ENCODE measurements around the gene GNL2. TPM values are rescaled to one million over a fixed set of nuclear protein-coding genes. Genes with fewer than 3 reads are reported as not detected.

The GNL2 gene
- total RNA-seq, 2 donors from 2014 or later = 28.4 to 35.9 TPM

GRCh38 chr1:37633938-37634243 is 38.2 kb upstream of the GNL2 start:
- no peaks in the 10 kb centered on the region for H3K36me3 ChIP-seq
- H3K4me1 ChIP-seq = no peaks in the 10 kb centered on the region
- no peaks in the 10 kb centered on the region for H3K9me3 ChIP-seq
- no peak for DNase-seq
- H3K27ac ChIP-seq = no peak overlapping the region
- H3K27me3 ChIP-seq = peaks cover 53% of the 10 kb centered on the region
- H3K9ac ChIP-seq (ENCODE audit: low read depth in 2 of 2, low read length in 2 of 2) = peak overlapping the region in 1 of 2 donors; percentile 17
- no peak for TF ChIP-seq CTCF (IDR thresholded peaks at IDR 0.05)
- peak overlapping the region; percentile 32 for H3K4me3 ChIP-seq
- intact Hi-C loops (cut with DNase I) = no loop called here

GRCh38 chr1:37633040-37633937 is 37.6 kb upstream of the GNL2 start:
- no peak for DNase-seq
- TF ChIP-seq CTCF (IDR thresholded peaks at IDR 0.05) = no peak
- H3K9ac ChIP-seq (ENCODE audit: low read depth in 2 of 2, low read length in 2 of 2) = no peak overlapping the region
- intact Hi-C loops (cut with DNase I) = no loop called here
- H3K4me1 ChIP-seq = no peaks in the 10 kb centered on the region
- no peaks in the 10 kb centered on the region for H3K36me3 ChIP-seq
- no peak overlapping the region for H3K4me3 ChIP-seq
- no peak overlapping the region for H3K27ac ChIP-seq
- no peaks in the 10 kb centered on the region for H3K9me3 ChIP-seq
- peaks cover 58% of the 10 kb centered on the region for H3K27me3 ChIP-seq

- no peak overlapping the region for H3K27ac ChIP-seq
- H3K36me3 ChIP-seq = no peaks in the 10 kb centered on the region
- no peaks in the 10 kb centered on the region for H3K4me1 ChIP-seq
- intact Hi-C loops (cut with DNase I) = no loop called here
- H3K27me3 ChIP-seq = peaks cover 54% of the 10 kb centered on the region
- H3K9me3 ChIP-seq = no peaks in the 10 kb centered on the region
- DNase-seq = no peak
- no peak overlapping the region for H3K9ac ChIP-seq (ENCODE audit: low read depth in 2 of 2, low read length in 2 of 2)
- no peak for TF ChIP-seq CTCF (IDR thresholded peaks at IDR 0.05)
- no peak overlapping the region for H3K4me3 ChIP-seq
Observed at GRCh38 chr1:37631036-37631435, 35.3 kb upstream of the GNL2 start.

- Histone ChIP-seq H3K4me3 (no peak overlapping the region), H3K27ac (no peak overlapping the region), H3K36me3 (no peaks in the 10 kb centered on the region), H3K27me3 (peaks cover 54% of the 10 kb centered on the region), H3K9ac (ENCODE audit: low read depth in 2 of 2, low read length in 2 of 2) (no peak overlapping the region), H3K9me3 (no peaks in the 10 kb centered on the region), H3K4me1 (no peaks in the 10 kb centered on the region)
- TF ChIP-seq CTCF (IDR thresholded peaks at IDR 0.05) = no peak
- intact Hi-C loops (cut with DNase I) = no loop called here
- DNase-seq = no peak
Observed at GRCh38 chr1:37630426-37631028, 34.8 kb upstream of the GNL2 start.

GRCh38 chr1:37629726-37630425 is 34.1 kb upstream of the GNL2 start:
- H3K27me3 ChIP-seq = peaks cover 48% of the 10 kb centered on the region
- no peaks in the 10 kb centered on the region for H3K4me1 ChIP-seq
- H3K9ac ChIP-seq (ENCODE audit: low read depth in 2 of 2, low read length in 2 of 2) = no peak overlapping the region
- H3K4me3 ChIP-seq = no peak overlapping the region
- intact Hi-C loops (cut with DNase I) = no loop called here
- no peaks in the 10 kb centered on the region for H3K9me3 ChIP-seq
- no peak for DNase-seq
- H3K36me3 ChIP-seq = no peaks in the 10 kb centered on the region
- H3K27ac ChIP-seq = no peak overlapping the region
- no peak for TF ChIP-seq CTCF (IDR thresholded peaks at IDR 0.05)

Data from colonic mucosa (tissue), 4 donors.